ENCODE results near the gene AFMID. TPM values are rescaled to one million over a fixed set of nuclear protein-coding genes. Genes with fewer than 3 reads are reported as not detected.
A peak's percentile ranks its signal among the peaks of the same experiment; 100 is the strongest.
"Not testable (repeated sequence)": the region's sequence is repeated elsewhere in the genome, so short reads cannot be mapped to it uniquely, and the experiment has no call there.

Gene AFMID
- total RNA-seq, 6 donors from 2014 or later, result 30.5 to 265 (median 44.2) TPM

DNA sequence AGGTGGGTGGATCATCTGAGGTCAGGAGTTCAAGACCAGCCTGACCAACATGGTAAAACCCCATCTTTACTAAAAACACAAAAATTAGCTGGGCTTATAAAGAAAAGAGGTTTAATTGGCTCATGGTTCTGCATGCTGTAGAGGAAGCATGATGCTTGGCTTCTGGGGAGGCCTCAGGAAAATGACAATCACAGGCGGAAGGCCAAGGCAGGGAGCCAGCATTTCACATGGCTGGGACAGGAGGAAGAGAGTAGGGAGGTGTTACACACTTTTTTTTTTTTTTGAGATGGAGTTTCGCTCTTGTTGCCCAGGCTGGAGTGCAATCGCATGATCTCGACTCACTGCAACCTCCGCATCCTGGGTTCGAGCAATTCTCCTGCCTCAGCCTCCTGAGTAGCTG is 47.9 kb downstream of the AFMID start:
- ATAC-seq (ENCODE audit: low FRiP score in 2 of 2); H3K36me3 ChIP-seq; H3K9me3 ChIP-seq; DNase-seq; H3K4me3 ChIP-seq: not testable (repeated sequence)
- WGBS, 2 donors, result 80 to 81% methylated on average over 6 of the region's 6 CpGs
- peaks cover 0 to 20% (median 5%) of the 10 kb centered on the region in 4 donors for H3K4me1 ChIP-seq
- peak overlapping the region in 1 of 4 donors; percentile 72 for H3K27ac ChIP-seq
- TF ChIP-seq POLR2AphosphoS5 (IDR thresholded peaks at IDR 0.05), result peak in 1 of 2 donors; percentile 7
- H3K27me3 ChIP-seq, result peaks cover 0 to 22% (median 10%) of the 10 kb centered on the region in 4 donors

DNA sequence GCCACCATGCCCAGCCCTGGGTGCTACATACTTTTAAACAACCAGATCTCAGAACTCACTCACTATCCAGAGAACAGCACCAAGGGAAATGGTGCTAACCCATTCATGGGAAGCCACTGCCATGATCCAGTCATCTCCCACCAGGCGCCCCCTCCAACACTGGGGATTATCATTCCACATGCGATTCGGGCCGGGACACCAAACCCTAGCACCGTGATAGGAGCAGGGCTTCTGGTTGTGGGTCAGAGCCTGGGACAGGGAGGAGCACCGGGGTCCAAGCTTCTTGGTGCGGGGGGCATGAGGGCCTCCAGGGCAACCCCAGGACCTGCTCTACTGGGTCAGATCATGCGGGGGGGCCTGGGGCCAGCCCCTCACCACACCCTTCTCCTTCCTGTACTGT is 48.7 kb downstream of the AFMID start:
- H3K4me3 ChIP-seq, result no peak overlapping the region
- H3K9me3 ChIP-seq, result no peaks in the 10 kb centered on the region
- peaks cover 0 to 20% (median 5%) of the 10 kb centered on the region in 4 donors for H3K4me1 ChIP-seq
- peaks cover 0 to 21% (median 8%) of the 10 kb centered on the region in 4 donors for H3K27me3 ChIP-seq
- TF ChIP-seq POLR2A (IDR thresholded peaks at IDR 0.05) (no peak), EP300 (IDR thresholded peaks at IDR 0.05) (no peak), POLR2AphosphoS5 (IDR thresholded peaks at IDR 0.05) (no peak)
- TF ChIP-seq, protein P1, sequence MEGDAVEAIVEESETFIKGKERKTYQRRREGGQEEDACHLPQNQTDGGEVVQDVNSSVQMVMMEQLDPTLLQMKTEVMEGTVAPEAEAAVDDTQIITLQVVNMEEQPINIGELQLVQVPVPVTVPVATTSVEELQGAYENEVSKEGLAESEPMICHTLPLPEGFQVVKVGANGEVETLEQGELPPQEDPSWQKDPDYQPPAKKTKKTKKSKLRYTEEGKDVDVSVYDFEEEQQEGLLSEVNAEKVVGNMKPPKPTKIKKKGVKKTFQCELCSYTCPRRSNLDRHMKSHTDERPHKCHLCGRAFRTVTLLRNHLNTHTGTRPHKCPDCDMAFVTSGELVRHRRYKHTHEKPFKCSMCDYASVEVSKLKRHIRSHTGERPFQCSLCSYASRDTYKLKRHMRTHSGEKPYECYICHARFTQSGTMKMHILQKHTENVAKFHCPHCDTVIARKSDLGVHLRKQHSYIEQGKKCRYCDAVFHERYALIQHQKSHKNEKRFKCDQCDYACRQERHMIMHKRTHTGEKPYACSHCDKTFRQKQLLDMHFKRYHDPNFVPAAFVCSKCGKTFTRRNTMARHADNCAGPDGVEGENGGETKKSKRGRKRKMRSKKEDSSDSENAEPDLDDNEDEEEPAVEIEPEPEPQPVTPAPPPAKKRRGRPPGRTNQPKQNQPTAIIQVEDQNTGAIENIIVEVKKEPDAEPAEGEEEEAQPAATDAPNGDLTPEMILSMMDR (IDR thresholded peaks at IDR 0.05), result no peak
- 90% methylated on average over 8 of the region's 8 CpGs; no CpG with 5 or more reads in 1 of the 2 donors for WGBS, 2 donors
- no peaks in the 10 kb centered on the region for H3K36me3 ChIP-seq
- ATAC-seq (ENCODE audit: low FRiP score in 2 of 2) (no peak), DNase-seq (no peak)
- no peak overlapping the region for H3K27ac ChIP-seq

DNA sequence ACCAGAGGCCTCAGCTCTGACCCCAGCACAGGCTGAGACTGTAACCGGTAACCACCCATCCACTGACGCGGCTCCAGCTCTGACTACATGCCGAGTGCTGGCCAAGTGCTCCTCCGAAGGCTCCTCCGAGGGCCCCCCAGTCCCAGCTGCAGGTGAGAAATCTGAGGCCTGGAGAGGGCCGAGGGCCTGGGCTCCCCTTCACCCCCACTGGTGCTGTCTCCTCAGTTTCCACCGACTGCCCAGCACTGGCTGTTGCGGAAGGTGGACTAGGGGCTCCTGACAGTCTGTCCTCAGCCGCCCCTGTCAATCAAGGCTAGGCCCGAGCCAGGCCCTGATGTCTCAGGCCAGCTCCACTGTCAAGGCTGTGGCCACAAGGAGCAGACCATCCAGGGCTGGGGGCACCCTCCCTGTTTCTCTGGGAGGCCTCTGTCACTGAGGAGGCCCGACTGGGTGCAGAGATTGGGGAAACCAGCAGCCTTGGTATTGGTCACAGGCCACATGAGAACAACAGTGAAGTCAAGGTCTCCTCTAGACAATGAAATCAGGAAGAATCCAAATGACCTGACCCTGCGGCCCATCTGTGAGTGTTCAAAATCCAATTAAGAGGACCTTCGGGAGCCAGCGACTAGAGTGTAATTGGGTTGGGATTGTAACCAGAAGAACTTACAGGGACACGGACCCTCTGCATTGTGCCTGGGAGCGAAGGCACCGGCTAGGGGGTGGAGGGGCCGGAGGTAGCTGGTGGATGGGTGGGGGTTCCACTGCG is 49.4 kb downstream of the AFMID start:
- Histone ChIP-seq H3K27me3 (peaks cover 0 to 14% (median 5%) of the 10 kb centered on the region in 4 donors), H3K9me3 (no peaks in the 10 kb centered on the region), H3K4me3 (no peak overlapping the region), H3K4me1 (peaks cover 0 to 18% (median 4%) of the 10 kb centered on the region in 4 donors), H3K36me3 (no peaks in the 10 kb centered on the region), H3K27ac (no peak overlapping the region)
- ATAC-seq (ENCODE audit: low FRiP score in 2 of 2), result no peak
- no peak for DNase-seq
- 92 to 94% methylated on average over 12 to 20 of the region's 20 CpGs for WGBS, 2 donors
- TF ChIP-seq EP300 (IDR thresholded peaks at IDR 0.05) (no peak), POLR2AphosphoS5 (IDR thresholded peaks at IDR 0.05) (no peak), POLR2A (IDR thresholded peaks at IDR 0.05) (no peak)
- TF ChIP-seq, protein P1 (IDR thresholded peaks at IDR 0.05), result no peak

DNA sequence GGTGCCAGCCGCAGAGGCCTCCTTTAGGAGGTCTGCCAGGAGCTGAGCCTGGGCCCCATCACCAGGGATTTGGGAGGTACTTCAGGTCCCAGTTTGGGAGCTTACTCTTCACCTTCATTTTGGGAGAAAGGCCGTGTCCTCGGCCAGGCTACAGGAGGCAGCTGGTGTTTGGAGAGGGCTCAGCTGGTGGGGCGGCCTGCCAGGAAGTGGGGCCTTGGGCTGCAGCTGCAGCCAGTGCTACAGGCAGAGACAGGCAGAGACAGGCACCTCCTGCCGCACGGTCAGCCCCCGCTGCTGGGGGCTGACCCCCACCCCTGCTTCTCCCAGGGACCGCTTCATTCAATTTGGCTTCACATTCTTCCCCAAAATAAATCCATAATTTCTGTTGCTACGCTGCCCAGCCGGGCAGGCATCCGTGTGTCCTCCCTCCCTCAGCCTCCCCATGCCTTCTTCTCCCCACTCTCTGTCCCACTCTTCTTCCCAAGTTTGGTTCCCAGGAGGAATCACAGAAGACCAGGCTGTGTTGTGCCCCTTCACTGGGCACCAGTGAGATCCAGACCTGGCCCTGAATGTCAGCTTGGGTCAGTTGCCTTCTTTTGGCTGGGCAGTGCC is 50.3 kb downstream of the AFMID start:
- peaks cover 0 to 5% (median under 1%) of the 10 kb centered on the region in 4 donors for H3K27me3 ChIP-seq
- no peaks in the 10 kb centered on the region for H3K36me3 ChIP-seq
- no peaks in the 10 kb centered on the region for H3K9me3 ChIP-seq
- no peak for ATAC-seq (ENCODE audit: low FRiP score in 2 of 2)
- H3K27ac ChIP-seq, result no peak overlapping the region
- 79 to 81% methylated on average over 6 to 11 of the region's 11 CpGs for WGBS, 2 donors
- TF ChIP-seq POLR2AphosphoS5 (IDR thresholded peaks at IDR 0.05) (no peak), EP300 (IDR thresholded peaks at IDR 0.05) (no peak)
- TF ChIP-seq, protein P1 (IDR thresholded peaks at IDR 0.05), result no peak
- H3K4me1 ChIP-seq, result peaks cover 0 to 8% (median 0%) of the 10 kb centered on the region in 4 donors
- no peak for DNase-seq
- no peak overlapping the region for H3K4me3 ChIP-seq

DNA sequence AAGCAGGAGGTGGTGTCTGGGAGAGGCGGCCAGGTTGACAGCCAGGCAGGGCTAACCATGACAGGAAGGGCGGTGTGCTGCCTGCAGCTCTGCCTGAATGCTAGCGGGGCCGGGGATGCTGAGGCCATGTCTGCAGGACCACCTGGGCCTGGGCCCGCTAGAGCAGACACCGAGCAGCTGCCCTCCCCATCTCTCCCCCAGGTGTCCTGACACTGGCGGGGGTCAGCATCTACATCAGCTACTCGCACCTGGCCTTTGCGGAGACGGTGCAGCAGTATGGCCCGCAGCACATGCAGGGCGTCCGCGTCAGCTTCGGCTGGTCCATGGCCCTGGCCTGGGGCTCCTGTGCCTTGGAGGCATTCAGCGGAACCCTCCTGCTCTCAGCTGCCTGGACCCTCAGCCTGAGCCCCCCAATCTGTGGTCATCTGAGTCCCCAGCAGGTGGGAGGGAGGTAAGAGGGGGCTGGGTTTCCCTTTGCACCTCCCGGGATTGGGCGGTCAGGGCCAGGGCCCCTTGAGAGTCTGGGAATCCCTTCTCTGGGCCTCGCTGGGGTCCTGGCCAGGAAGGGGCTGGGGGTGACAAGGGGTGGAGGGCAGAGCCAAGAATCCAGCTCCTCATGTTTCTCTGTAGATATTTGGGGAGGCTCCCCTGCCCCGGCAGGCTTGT is 51.8 kb downstream of the AFMID start:
- no peaks in the 10 kb centered on the region for H3K36me3 ChIP-seq
- H3K27ac ChIP-seq, result no peak overlapping the region
- H3K4me1 ChIP-seq, result peaks cover 0 to 6% (median 0%) of the 10 kb centered on the region in 4 donors
- DNase-seq (no peak), ATAC-seq (ENCODE audit: low FRiP score in 2 of 2) (no peak)
- H3K27me3 ChIP-seq, result no peaks in the 10 kb centered on the region
- WGBS, 2 donors, result 90 to 96% methylated on average over 4 to 19 of the region's 20 CpGs
- no peaks in the 10 kb centered on the region for H3K9me3 ChIP-seq
- H3K4me3 ChIP-seq, result no peak overlapping the region
- no peak for TF ChIP-seq POLR2AphosphoS5 (IDR thresholded peaks at IDR 0.05)

Data from upper lobe of left lung (tissue), 6 donors.